ENCODE data around the gene GDPD4.

GDPD4 gene

DNA sequence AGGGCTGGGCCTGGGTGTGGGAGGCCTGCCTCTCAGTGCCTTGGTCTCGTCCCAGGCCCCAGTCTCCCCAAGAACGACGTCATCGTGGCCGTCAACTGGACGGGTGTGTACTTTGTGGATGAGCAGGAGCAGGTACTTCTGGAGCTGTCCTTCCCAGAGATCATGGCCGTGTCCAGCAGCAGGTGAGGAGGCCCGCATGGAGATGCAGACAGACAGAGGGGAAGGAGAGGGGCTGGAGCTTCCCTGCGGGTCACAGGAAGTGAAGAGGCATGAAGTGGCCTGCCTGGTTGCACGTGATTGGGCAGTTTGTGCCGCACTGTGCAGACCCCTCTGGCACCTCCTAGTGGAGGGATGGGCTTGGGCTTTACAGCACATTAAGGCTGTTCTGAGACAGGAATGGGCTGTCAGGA lies 103.0 kb downstream of the GDPD4 start:
- H3K27me3 ChIP-seq (ENCODE audit: insufficient read depth, low read depth, severe bottlenecking), result no peaks in the 10 kb centered on the region
- TF ChIP-seq, protein P1, sequence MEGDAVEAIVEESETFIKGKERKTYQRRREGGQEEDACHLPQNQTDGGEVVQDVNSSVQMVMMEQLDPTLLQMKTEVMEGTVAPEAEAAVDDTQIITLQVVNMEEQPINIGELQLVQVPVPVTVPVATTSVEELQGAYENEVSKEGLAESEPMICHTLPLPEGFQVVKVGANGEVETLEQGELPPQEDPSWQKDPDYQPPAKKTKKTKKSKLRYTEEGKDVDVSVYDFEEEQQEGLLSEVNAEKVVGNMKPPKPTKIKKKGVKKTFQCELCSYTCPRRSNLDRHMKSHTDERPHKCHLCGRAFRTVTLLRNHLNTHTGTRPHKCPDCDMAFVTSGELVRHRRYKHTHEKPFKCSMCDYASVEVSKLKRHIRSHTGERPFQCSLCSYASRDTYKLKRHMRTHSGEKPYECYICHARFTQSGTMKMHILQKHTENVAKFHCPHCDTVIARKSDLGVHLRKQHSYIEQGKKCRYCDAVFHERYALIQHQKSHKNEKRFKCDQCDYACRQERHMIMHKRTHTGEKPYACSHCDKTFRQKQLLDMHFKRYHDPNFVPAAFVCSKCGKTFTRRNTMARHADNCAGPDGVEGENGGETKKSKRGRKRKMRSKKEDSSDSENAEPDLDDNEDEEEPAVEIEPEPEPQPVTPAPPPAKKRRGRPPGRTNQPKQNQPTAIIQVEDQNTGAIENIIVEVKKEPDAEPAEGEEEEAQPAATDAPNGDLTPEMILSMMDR (IDR thresholded peaks at IDR 0.05; ENCODE audit: low read depth, low read length), result peak; percentile 80
- DNase-seq, result peak; percentile 69
- H3K9me3 ChIP-seq (ENCODE audit: severe bottlenecking), result no peaks in the 10 kb centered on the region
- H3K36me3 ChIP-seq, result peaks cover 88% of the 10 kb centered on the region
- H3K27ac ChIP-seq, result no peak overlapping the region
- no peak overlapping the region for H3K4me3 ChIP-seq (ENCODE audit: low read depth, low read length)

DNA sequence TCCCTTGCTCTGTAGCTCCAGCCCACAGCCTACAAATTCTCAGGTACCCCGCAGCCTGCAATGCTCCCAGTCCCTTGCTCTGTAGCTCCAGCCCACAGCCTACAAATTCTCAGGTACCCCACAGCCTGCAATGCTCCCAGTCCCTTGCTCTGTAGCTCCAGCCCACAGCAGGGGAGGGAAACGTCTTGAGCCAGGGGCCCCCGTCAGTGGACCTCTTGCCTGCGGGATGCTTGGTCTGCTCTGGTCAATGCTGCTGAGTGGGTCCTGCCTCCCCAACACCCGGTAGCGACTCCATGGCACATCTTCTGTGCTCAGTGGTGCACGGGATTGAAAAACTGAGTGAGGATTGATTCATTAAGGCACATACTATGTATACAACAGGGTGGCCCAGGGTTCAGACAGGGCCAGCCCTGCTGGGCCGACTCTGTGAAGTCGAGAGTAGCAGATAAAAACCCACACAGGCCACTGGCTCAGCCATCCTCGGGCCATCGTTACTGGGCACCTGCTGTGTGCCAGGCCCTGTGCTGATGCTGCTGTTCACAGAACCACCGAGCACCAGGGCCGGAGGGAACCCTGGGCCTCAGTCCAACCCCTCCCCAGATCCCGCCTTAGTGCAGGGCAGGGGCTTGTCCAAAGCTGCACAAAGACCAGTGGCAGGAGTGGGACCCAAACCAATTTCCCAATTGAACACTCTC lies 103.7 kb downstream of the GDPD4 start:
- Histone ChIP-seq H3K27ac (no peak overlapping the region), H3K9me3 (ENCODE audit: severe bottlenecking) (no peaks in the 10 kb centered on the region), H3K4me3 (ENCODE audit: low read depth, low read length) (no peak overlapping the region), H3K36me3 (peaks cover 86% of the 10 kb centered on the region), H3K27me3 (ENCODE audit: insufficient read depth, low read depth, severe bottlenecking) (no peaks in the 10 kb centered on the region)
- TF ChIP-seq, protein P1 (IDR thresholded peaks at IDR 0.05; ENCODE audit: low read depth, low read length), result no peak
- peak; percentile 4 for DNase-seq

DNA sequence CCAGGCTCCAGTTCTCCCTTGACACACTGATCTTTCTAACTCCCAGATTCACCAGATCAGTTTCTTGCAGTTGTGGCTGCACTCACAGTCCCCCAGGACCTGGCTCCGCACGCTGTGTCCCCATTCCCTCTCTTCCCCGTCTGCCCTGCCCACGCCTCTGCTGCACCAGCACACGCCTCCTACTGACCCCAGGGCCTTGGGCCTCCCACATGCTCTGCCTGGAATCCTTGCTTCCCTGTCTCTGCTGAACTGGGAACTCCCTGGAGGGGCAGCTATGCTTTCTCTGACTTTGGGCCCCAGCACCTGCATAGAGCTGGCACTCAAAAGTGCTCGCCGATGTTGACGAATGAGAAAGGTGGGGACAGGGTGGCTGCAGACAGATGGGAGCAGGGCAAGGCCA lies 104.5 kb downstream of the GDPD4 start:
- Histone ChIP-seq H3K36me3 (peaks cover 88% of the 10 kb centered on the region), H3K27me3 (ENCODE audit: insufficient read depth, low read depth, severe bottlenecking) (no peaks in the 10 kb centered on the region), H3K4me3 (ENCODE audit: low read depth, low read length) (no peak overlapping the region), H3K9me3 (ENCODE audit: severe bottlenecking) (no peaks in the 10 kb centered on the region), H3K27ac (no peak overlapping the region)
- TF ChIP-seq, protein P1 (IDR thresholded peaks at IDR 0.05; ENCODE audit: low read depth, low read length), result no peak
- no peak for DNase-seq

DNA sequence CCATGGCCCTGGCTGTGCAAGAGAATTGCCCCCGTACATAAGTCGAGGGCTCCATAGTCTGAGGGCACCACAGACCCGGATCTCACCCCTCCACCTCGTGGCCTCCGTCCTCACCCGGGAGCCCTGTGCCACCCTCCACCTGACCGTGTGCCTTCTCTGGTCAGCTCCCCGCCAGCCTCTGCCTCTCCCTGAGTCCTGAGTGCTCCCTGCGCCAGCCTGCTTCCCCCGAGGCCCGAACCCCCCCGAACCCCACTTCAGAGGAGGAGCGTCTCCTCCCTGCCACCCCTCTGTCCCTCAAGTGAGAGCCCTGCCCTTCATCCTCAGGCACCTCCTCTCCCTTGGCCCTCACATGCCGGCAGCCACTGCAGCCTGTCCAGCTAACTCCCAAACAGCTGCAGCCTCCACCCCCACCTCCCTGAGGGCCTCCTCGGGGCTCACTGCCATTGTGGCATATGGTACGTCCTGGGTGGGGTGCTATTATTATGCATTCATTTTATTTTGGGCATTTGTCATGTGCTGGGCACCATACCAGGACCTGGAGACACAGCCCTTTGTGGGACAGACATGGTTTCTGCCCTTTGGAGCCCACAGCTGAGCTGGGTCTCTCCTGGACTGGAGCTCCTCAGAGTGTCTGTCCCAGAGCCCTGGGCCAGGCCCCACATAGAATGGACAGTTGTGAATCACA lies 106.3 kb downstream of the GDPD4 start:
- no peaks in the 10 kb centered on the region for H3K27me3 ChIP-seq (ENCODE audit: insufficient read depth, low read depth, severe bottlenecking)
- no peak for DNase-seq

DNA sequence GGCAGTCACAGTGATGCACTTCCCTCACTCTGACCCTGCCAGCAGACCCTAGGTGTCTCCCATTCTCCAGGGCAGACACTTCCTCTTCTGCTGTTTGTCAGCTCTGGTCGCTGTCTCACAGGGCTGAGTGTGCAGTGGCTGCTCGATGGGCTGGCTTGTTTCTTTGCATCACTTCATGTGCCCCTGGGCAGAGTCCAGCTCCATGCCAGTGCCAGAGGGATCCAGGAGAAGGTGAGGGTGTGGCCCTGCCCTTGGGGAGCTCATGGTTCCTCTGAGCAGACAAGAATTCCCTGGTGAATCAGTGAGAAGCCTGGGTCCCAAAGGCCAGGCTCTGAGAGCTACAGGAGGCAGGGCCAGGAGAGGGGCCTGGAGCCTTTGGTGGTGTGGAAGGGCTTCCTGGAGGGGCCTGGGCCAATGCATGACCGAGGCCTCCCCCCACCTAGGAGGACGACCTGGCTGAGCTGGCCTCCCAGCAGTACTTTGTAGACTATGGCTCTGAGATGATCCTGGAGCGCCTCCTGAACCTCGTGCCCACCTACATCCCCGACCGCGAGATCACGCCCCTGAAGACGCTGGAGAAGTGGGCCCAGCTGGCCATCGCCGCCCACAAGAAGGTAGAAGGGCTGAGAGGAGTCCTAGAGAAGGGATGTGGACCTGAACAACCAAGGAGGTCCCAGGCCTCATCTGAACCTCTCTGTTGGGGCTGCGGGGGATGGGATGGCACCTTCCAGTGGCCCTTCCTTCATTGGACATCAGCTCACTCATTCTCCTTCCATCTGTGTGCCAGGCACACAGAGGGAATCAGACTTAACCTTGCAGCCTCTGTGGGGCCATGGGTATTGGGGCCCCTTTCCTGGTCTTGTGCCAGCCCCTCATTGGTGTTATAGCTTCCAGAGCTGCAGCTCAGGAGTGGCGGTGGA lies 107.3 kb downstream of the GDPD4 start:
- no peaks in the 10 kb centered on the region for H3K27me3 ChIP-seq (ENCODE audit: insufficient read depth, low read depth, severe bottlenecking)
- H3K9me3 ChIP-seq (ENCODE audit: severe bottlenecking), result no peaks in the 10 kb centered on the region
- DNase-seq, result no peak
- peaks cover 88% of the 10 kb centered on the region for H3K36me3 ChIP-seq
- H3K4me3 ChIP-seq (ENCODE audit: low read depth, low read length), result no peak overlapping the region
- H3K27ac ChIP-seq, result 0 out of 2 replicates have a peak overlapping the region, but pooled peaks have one; percentile 21
- TF ChIP-seq, protein P1 (IDR thresholded peaks at IDR 0.05; ENCODE audit: low read depth, low read length), result no peak

More for the DNA sequence above, 106.3 kb downstream of the GDPD4 start:
- H3K9me3 ChIP-seq (ENCODE audit: severe bottlenecking), result no peaks in the 10 kb centered on the region
- no peak overlapping the region for H3K4me3 ChIP-seq (ENCODE audit: low read depth, low read length)
- peak overlapping the region; percentile 60 for H3K27ac ChIP-seq
- H3K36me3 ChIP-seq, result peaks cover 88% of the 10 kb centered on the region
- TF ChIP-seq, protein P1 (IDR thresholded peaks at IDR 0.05; ENCODE audit: low read depth, low read length), result no peak

Data from WERI-Rb-1 (cell line).